Progenitor cell of endocrine pancreas (in vitro differentiated cells): Measurements from ENCODE around the gene NFIX. TPM values are rescaled to one million over a fixed set of nuclear protein-coding genes. Genes with fewer than 3 reads are reported as not detected.

Source experiments
- DNase-seq: peaks from one replicate; pipeline ENCODE4 v3.0.0; 2021; ENCODE audit warnings: low spot score; ENCODE audit not compliant: unreplicated experiment
- H3K27ac Mint-ChIP-seq: 2 replicates; pipeline ENCODE4 v1.8.0; 2021; ENCODE audit warnings: mild to moderate bottlenecking, moderate library complexity, mixed read lengths
- H3K27me3 Mint-ChIP-seq: 2 replicates; pipeline ENCODE4 v1.8.0; 2021; ENCODE audit warnings: mixed read lengths
- H3K36me3 Mint-ChIP-seq: 2 replicates; pipeline ENCODE4 v1.8.0; 2022; ENCODE audit warnings: mixed read lengths; ENCODE audit not compliant: insufficient read depth
- H3K4me1 Mint-ChIP-seq: 2 replicates; pipeline ENCODE4 v1.8.0; 2021; ENCODE audit warnings: low read depth, mixed read lengths
- H3K4me3 Mint-ChIP-seq: 2 replicates; pipeline ENCODE4 v1.8.0; 2021; ENCODE audit warnings: low read depth, mild to moderate bottlenecking, moderate library complexity, mixed read lengths
- H3K9me3 Mint-ChIP-seq: 2 replicates; pipeline ENCODE4 v1.8.0; 2021; ENCODE audit warnings: low read depth, mixed read lengths
- total RNA-seq: library from RNA; stranded (reverse); gene quantifications from 2 replicates; pipeline ENCODE4 v1.2.1, GENCODE V29; 2021
- TF ChIP-seq, protein P1 (sequence below): fragments of 200-600 bp; sonication (generic); IDR thresholded peaks from one replicate; pipeline ENCODE4 v1.5.0; 2021; ENCODE audit warnings: antibody characterized with exemption, mild to moderate bottlenecking; ENCODE audit not compliant: unreplicated experiment

The NFIX gene
- total RNA-seq, 1 donor from 2014 or later = 0.46 TPM

DNA sequence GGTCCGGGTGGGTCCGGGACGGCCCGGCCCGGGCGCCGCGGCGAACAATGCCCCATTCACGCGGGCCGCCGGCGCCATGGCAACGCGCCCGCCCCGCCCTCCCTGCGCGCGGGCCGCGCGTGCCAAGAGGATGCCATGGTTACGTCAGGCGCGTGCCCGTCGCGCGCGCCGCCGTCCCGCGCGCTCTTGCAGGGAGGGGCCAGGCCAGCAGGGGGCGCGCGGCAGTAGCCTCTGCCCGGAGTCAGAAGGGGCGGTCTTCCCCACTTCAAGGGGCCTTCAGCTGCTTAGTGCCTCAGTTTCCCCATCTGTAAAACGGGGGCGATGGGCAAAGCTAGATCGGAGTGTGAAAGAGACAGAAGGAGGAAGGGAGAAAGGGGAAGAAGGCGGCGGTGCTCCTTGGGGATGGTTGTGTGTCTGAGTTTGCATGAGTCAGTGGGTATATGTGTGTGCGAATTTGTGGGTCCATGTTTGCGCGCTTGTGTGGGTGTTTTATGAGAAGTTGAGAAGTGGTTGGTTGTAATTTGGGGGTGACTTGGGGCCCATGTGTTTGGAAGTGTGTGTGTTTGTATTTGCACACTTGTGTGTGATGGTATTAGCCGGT, 11.6 kb upstream of the NFIX start:
- Mint-ChIP-seq H3K4me1 (no peaks in the 10 kb centered on the region), H3K27ac (no peak overlapping the region), H3K4me3 (no peak overlapping the region), H3K27me3 (peaks cover 37% of the 10 kb centered on the region), H3K36me3 (no peaks in the 10 kb centered on the region), H3K9me3 (no peaks in the 10 kb centered on the region)
- TF ChIP-seq, protein P1, sequence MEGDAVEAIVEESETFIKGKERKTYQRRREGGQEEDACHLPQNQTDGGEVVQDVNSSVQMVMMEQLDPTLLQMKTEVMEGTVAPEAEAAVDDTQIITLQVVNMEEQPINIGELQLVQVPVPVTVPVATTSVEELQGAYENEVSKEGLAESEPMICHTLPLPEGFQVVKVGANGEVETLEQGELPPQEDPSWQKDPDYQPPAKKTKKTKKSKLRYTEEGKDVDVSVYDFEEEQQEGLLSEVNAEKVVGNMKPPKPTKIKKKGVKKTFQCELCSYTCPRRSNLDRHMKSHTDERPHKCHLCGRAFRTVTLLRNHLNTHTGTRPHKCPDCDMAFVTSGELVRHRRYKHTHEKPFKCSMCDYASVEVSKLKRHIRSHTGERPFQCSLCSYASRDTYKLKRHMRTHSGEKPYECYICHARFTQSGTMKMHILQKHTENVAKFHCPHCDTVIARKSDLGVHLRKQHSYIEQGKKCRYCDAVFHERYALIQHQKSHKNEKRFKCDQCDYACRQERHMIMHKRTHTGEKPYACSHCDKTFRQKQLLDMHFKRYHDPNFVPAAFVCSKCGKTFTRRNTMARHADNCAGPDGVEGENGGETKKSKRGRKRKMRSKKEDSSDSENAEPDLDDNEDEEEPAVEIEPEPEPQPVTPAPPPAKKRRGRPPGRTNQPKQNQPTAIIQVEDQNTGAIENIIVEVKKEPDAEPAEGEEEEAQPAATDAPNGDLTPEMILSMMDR = peak; percentile 92
- DNase-seq = peak; percentile 73

DNA sequence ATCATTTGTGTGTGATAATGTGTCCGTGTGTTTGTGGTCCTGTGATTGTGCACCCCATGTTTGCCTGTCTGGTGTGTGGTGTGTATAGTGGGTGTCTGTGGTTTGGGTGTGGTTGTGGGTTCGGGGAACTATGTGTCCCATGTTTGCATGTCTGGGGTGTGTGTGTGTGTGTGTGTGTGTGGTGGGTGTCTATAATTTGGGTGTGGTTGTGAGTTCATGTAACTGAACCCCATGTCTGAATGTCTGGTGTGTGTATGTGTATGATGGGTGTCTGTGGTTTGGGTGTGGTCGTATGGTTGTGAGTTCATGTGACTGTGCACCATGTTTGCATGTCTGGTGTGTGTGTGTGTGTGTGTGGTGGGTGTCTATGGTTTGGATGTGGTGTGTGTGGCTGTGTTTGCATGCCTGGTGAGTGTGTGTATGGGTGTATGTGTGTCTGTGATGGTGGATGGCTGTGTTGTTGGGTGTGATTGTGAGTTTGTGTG, 11.1 kb upstream of the NFIX start:
- H3K27ac Mint-ChIP-seq = no peak overlapping the region
- no peaks in the 10 kb centered on the region for H3K4me1 Mint-ChIP-seq
- TF ChIP-seq, protein P1 = no peak
- no peaks in the 10 kb centered on the region for H3K36me3 Mint-ChIP-seq
- H3K27me3 Mint-ChIP-seq = peaks cover 34% of the 10 kb centered on the region
- no peaks in the 10 kb centered on the region for H3K9me3 Mint-ChIP-seq
- no peak for DNase-seq
- no peak overlapping the region for H3K4me3 Mint-ChIP-seq

DNA sequence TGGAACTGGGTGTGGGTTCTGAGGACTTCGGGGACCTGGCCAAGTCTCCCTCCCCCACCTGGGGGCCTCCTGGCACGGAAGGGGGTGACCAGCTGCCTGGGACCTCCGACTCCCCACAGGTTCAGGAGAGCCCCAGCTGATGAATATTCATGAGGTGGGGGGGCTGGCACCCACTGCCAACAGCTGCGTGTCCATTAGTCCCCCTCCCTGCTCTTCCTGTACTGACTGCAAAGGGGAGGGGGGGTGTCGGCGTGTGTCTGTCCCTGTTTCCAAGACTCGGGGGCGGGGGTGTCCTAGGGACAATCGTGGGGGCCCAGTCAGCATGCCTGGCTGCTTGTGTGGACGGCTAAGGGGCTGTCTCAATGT, 10.6 kb upstream of the NFIX start:
- DNase-seq = no peak
- Mint-ChIP-seq H3K27me3 (peaks cover 34% of the 10 kb centered on the region), H3K4me1 (no peaks in the 10 kb centered on the region), H3K9me3 (no peaks in the 10 kb centered on the region), H3K27ac (no peak overlapping the region), H3K36me3 (no peaks in the 10 kb centered on the region), H3K4me3 (no peak overlapping the region)
- TF ChIP-seq, protein P1 = no peak

DNA sequence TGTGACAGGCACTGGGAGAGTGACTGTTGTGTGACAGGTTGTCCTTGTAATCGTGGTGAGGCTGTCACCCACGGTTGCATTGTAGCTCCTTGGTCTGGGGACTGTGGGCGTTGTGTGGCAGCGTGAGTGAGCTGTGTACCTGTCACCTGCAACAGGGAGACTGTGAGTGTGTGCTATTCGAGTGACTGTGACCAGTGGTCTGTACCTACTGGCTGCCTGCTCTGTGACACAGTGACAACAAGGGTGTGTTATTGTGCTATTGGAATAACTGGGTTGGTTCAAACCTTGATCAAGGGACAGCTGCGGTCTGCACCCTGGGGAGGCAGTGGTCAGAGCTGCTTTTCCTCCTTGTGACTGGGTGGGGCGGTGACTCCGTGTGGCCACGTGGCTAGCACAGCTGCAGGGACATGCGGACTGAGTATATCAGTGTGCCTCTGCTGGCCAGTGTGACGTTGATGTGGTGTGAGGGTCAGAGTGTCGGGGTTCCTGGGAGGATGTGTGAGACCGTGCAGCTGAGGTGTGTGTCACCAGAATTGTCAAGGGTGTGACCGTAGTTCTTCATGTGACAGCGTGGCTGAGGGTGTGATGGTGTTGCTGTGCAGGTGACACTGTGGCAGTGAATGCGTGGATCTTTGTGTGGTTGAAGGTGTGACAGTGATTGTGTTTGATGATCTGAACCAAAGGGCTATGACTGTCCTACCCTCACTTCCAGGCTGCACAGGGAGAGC, 10.1 kb upstream of the NFIX start:
- DNase-seq = no peak
- Mint-ChIP-seq H3K27me3 (peaks cover 34% of the 10 kb centered on the region), H3K4me3 (no peak overlapping the region), H3K9me3 (no peaks in the 10 kb centered on the region), H3K36me3 (no peaks in the 10 kb centered on the region), H3K4me1 (no peaks in the 10 kb centered on the region), H3K27ac (no peak overlapping the region)
- TF ChIP-seq, protein P1 = no peak

DNA sequence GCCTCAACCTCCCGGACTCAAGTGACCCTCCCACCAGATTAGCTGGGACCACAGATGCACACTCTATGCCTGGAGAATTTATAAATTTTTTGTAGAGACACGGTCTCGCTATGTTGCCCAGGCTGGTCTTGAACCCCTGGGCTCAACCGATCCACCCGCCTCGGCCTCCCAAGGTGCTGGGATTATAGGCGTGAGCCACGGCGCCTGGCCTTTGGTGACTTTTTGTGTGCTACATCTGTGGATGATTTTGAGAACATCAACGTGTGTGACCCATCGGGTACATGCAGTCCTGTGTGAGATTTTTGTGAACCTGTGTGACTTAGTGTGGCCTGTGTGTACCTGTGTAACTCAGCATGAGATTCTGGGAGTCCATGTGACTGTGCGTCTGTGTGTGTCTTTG, 8.5 kb upstream of the NFIX start:
- H3K4me3 Mint-ChIP-seq = no peak overlapping the region
- H3K27me3 Mint-ChIP-seq = peaks cover 43% of the 10 kb centered on the region
- DNase-seq = no peak
- H3K36me3 Mint-ChIP-seq = no peaks in the 10 kb centered on the region
- no peaks in the 10 kb centered on the region for H3K9me3 Mint-ChIP-seq
- H3K4me1 Mint-ChIP-seq = no peaks in the 10 kb centered on the region
- no peak overlapping the region for H3K27ac Mint-ChIP-seq
- TF ChIP-seq, protein P1 = no peak
